GM18870 (cell line): Measurements from ENCODE around the gene RBP5.

ENCODE experiments used
- ATAC-seq: cut with Tn5 transposase; IDR thresholded peaks from one replicate; pipeline ENCODE4 v1.9.1; 2021; ENCODE audit warnings: moderate library complexity; ENCODE audit not compliant: unreplicated experiment

Gene RBP5

GRCh38 chr12:7076493-7076892, 52.2 kb downstream of the RBP5 start:
- ATAC-seq: no peak

- no peak for ATAC-seq
These were observed 52.8 kb downstream of the RBP5 start for GRCh38 chr12:7075939-7076338.

GRCh38 chr12:7075518-7075917, 53.2 kb downstream of the RBP5 start:
- no peak for ATAC-seq

GRCh38 chr12:7073946-7074345, 54.7 kb downstream of the RBP5 start:
- no peak for ATAC-seq
